Fibroblast of upper back skin (primary cell): Measurements from ENCODE around the gene MREG.
A peak's percentile ranks its signal among the peaks of the same experiment; 100 is the strongest.

Source experiments
- DNase-seq: peaks from one replicate; pipeline ENCODE4 v3.0.0-alpha.2; 2013

MREG gene, protein sequence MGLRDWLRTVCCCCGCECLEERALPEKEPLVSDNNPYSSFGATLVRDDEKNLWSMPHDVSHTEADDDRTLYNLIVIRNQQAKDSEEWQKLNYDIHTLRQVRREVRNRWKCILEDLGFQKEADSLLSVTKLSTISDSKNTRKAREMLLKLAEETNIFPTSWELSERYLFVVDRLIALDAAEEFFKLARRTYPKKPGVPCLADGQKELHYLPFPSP

DNA sequence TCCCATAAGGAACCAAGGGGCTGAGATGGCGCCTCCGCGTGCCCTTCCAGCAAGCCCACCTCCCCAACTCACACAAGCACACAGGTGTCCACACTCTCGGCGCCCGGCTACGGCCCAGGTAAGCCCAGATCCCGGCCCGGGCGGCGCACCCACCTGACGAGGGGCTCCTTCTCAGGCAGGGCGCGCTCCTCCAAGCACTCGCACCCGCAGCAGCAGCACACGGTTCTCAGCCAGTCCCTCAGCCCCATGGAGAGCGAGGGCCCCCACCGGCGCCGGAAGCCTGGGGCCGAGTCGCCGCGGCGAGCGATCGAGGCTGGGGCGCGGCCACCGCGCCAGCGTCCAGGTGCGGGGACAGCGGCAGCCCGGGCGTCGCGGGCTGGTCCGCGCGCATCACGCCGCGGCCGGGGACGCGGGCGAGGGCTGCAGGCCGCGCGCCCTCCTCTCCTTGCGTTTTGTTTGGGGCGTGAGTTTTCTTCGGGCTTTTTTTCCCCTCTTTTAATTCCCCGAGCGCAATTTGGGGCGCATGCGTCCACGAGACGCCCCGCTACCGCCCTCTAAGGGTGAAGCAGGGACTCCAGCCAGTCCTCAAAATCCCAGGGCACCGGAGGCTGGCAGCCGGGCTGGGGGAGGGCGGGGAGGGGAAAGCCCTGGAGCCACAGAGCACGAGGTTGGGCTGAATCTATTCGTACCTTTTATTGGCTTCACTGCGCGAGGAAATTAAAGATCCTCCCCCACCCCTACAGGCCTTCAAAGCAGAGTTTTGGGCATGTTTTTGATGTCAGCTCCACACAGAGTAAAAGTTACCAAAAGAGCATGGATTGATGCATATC lies at the start of gene MREG:
Gene MREG (minus strand): TSS at position 472 of the 830 bp plus-strand sequence. CDS start 224 bp downstream, at position 248.
- DNase-seq, result peak; percentile 74

DNA sequence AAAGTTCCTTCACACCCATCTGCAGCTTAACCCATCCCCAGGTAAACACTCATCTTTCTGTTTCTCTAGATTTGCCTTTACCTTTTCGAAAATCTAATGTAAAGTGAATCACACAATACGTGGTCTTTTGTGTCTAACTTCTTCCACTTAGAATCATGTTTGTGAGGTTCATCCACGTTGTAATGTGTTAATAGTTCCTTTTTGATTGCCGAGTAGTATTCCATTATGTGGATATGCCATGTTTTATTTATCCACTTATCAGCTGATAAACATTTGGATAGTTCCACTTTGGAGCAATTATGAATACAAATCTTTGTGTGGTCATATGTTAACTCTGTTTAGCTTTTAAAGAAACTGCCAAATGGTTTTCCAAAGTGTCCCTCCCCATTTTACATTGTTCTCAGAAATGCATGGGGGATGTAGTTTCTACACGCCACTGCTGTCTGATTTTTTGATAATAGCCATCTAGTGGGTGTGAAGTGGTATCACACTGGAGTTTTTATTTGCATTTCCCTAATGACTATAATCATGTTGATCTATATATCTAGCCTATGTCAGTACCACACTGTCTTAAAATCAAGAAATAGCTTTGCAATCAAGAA lies 46.0 kb upstream of the MREG start:
- no peak for DNase-seq

DNA sequence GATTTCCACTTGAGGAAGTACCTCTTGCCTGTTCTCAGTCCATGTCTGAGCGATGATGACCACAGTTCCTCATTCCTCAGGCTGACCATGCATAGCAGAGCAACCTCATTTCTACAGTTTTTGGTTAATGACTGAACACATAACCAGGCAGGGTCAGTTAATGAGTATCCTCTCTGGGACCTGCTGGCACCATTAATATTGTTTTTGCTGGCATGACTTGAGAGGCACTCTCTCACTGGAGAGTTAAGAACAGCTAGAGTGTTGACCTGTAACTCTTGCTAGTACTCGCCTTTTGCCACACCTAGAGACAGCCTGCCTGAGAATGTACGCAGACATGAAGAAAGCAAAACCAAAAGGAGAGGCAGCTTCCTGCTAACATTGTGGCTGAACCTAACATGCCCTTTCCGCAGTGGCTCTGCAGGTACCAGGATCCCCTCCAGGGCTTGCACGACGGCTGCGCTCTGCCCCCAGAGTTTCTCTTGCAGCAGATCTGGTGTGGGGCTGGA lies 44.4 kb upstream of the MREG start:
- peak; percentile 67 for DNase-seq

DNA sequence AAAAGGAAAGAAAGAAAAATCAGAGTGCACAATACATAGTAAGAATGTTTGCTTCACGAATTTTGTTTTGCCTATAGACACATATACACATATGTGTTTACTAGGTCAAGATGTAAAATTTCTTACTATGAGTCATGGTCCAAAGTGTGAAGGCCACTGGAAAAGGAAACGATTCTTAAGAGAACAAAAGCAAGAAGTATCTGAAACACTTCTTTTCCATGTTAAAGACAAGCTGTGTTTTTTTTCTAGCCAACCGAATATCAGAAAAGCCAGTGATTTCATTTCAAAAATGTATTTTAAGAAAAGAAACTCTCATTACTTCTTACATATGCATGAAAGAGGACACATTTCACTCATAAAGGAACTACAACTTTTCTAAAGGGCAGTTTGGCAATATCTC lies 43.4 kb upstream of the MREG start:
- no peak for DNase-seq

DNA sequence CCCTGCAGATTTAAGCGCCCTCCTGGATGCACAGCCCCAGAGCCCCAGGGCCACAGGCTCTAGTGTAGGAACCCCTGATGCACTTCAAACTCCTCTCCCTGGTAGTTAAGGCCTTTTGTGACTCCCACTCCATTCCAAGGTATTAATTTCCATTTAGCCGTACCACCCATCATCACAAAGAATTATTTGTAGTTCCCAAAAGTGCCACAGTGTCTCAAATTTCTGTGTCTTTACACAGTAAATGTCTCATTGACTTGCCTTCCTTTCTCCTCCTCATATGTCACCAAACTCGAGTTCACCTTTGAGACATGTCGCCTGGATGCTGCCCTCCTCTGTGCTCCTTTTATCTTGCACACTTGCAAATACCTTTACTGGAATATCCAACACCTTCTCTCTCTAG lies 42.3 kb upstream of the MREG start:
- DNase-seq, result no peak

DNA sequence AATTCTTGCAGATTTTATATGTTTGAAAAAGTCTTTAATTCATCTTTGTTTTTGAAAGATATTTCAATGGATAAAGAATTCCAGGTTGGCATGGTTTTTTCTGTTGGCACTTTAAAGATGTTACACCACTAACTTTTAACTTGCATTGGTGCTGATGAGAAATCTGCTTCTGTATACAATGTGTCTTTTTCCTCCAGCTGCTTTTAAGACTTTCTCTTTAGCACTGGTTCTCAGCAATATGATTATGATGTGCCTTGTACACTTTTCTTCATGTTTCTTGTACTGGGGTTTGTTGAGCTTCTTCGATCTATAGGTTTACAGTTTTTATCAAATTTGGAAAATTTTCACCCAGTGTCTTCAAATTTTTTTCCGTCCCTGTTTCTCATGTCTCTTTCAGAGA lies 39.1 kb upstream of the MREG start:
- no peak for DNase-seq

DNA sequence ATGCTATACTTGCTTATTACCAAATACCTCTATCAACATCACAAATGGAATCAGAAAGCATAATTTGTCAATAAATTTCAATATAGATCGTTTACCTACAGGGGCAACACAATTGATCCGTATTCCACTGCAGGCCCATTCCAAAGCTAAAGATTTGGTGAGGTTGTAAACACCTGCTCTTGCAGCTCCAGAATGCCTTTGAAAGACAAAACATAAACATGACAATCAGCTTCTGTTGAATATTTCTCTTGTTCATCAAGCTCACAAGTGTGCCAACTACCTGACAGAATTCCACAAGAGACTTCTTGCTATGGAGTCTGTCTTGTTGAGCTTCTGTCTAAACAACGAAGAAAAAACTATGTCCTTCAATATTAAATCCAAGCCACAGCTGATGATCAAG lies 38.0 kb upstream of the MREG start:
- DNase-seq, result no peak

DNA sequence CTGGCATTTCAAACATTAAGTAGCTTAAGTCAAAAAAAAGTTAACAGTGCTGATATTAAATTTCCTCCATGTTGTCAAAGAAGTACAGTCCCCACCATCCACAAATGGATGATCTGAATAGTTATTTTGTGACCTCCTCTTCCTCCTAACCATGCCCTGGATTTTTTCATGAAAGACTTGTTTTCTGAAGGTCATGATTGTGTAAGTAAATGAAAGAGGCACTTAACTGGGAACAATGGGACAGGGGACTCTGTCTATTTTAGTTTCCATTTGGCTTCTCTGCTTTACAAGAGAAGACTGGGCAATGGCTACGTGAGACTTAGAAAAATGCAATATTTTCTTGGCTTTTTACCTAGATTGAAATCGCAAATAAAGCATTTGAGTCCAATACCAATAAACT lies 36.1 kb upstream of the MREG start:
- no peak for DNase-seq

DNA sequence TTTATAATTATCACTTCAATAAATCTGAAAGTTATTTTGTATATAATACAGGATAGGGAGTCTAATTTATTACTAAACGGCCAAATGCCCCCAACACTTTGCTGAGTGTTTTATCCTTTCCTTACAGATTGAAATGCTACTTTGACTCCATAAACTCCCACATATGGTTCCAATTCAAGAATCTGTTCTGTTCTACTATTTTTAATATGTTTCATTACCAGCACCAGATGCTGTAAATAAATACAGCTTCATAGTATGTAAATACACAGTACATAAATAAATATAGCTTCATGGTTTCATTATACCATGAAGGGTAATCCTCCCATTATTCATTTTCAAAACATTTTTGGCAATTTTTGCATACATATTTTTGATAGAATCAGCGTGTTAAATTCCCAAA lies 34.0 kb upstream of the MREG start:
- no peak for DNase-seq

DNA sequence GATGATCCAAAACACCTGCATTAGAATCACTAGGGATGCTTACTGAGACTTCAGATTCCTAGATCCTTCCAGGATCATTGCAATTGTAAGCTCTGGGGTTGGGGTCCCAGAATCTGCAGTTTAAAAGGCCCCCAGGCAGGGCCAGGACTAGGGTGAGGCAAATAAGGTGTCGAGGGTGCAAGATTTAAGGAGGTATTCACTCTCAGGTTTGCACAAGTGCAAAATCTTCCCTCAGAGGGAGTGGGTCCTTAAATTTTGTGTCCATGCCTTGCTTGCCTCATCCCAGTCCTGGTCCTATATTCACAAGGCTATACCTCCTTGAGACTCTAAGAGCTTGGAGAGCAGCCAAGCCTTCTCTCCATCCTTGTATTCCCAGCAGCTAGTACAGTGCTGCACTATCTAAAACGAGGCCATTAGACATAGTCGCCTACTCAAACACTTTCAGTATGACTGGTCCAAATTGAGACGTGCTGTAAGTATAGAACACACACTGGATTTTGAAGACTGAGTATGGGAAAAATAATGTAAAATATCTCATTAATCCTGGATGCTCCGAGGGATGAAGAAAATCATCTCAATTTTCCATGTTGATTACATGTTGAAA lies 31.6 kb upstream of the MREG start:
- no peak for DNase-seq

DNA sequence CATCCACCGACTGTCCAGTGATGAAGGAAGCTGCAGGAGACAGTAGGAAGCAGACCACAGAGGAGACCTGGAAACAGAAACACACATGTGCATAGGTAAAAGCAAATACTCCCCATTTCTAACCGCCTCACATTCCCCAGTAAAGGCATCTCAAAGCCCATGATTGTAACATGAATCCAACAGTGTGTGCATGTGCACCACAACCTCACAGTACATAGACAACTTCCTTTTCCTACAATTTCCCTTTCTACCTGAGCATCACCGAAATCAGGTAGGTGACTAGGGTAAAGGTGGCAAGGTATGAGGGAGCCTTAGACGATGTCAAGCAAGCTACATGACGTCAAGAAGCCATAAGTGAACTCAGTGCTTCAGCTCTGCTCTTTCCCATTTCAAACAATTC lies 30.6 kb upstream of the MREG start:
- DNase-seq, result no peak

DNA sequence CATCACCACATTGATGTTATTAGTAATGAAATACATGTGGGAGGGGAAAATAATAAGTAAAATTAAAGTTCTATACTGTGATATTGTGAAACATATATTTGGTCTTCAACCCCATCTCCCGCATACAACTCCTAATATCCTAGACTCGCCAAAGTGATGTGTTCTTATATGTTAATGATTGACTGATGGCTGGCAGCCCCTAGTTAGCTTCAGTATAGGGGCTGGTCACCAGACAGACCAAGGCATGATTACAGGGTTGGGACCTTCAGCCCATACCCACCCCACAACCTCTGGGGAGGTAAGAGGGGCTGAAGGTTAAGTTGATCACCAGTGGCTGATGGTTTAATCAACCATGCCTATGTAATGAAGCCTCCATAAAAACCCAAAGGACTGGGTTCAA lies 28.1 kb upstream of the MREG start:
- DNase-seq, result no peak

DNA sequence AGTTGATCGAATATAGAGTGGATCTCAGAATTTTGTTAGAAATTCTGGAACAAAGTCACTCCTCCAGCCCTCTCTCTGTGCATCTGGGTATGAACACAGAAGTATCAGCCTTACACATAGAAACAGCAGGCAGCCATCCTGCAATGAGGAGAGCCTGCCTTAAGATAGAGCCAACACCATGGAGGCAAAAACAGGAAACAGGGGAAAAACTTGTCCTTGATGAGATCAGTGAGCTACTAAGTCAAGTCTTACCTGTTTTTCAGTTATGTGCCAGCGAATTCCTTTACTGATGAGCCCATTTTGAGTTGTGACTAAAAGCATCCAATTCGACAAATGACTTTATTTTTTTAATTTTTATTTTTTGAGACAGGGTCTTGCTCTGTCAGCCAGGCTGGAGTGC lies 26.6 kb upstream of the MREG start:
- no peak for DNase-seq

DNA sequence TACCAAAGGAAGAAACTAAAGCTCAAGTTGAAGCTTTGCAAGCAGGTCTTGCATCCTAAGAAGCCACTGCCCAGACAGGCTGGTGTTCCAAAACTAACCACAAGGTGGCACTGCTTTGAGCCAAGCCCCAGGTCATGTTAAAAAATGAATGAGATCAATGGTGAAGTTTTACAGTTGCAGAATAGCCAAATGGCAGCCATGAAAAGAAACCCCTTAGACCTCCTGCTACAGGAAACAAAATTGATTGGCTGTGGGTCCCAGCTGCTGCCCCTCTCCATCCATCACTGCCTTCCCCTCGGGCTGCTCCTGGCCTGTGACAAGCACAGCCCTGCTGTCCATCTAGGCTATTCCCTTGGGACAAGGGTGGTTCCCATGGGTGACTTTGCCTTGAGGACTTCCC lies 20.7 kb upstream of the MREG start:
- peak; percentile 63 for DNase-seq

DNA sequence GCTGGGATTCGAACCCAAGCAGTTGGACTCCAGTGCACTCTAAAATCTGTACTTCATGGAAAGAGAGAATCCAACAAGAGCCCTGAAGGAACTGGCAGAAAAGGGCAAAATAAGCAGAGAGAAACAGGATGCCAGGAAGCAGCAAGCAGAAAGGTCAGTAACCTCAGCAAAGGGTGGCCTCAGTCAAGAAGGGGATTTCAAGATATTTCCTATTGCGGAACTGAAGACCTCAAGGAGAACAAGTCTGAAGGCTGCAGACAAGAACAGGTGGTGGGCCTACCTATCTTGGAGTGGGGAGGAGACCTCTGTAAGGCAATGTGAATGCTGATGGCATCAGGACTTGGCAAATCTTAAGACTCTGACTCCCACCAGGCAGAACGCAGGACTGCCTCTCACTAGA lies 20.1 kb upstream of the MREG start:
- no peak for DNase-seq

DNA sequence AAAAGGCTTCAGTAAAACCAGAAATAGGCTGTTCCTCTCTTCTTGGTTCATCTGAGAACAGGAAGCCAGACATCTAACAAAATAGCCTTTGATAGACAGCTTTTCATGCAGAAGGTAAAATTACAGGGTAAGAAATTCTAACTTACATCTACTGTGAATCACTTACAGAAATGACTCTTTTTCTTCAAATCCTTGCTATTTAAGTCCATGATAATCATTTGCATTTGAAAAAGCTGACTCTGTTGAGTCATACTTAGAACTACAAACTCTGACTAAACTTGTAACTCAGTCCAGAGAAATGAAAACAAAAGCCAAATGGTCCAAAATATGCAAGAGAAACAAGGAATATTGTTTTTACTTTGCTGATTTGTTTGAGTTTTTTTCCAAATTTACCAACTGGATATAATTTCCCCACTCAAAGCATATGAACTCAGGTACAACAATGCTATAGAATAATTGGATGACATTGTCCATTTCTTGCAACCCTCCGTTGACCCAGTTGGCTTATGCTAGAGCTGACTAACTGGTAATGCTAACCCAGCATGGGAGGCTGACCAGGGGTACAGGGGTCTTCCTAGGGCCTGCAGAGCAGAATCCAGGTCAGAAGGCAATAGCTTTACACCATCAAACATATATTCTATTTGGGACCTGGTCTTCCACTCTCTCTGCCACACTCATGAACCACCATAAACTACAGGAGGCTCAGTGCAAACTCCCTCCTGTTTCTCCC lies 18.8 kb upstream of the MREG start:
- peak; percentile 83 for DNase-seq

DNA sequence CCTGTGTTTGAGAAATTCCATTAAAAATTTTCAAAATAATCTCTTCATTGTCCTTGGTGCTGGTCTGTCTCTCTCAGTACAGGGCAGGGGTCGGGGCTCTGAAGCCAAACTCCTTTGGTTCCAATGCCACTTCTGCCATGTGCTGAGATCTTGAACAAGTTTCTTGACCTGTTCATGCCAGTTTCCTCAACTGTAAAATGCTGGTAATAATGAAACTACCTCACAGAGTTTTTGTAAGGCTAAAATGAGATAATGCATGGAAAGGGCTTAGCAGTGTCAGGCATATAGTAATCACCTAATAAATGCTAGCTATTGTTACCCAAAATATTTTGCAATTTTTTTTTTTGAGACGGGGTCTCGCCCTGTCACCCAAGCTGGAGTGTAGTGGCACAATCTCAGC lies 16.9 kb upstream of the MREG start:
- no peak for DNase-seq

DNA sequence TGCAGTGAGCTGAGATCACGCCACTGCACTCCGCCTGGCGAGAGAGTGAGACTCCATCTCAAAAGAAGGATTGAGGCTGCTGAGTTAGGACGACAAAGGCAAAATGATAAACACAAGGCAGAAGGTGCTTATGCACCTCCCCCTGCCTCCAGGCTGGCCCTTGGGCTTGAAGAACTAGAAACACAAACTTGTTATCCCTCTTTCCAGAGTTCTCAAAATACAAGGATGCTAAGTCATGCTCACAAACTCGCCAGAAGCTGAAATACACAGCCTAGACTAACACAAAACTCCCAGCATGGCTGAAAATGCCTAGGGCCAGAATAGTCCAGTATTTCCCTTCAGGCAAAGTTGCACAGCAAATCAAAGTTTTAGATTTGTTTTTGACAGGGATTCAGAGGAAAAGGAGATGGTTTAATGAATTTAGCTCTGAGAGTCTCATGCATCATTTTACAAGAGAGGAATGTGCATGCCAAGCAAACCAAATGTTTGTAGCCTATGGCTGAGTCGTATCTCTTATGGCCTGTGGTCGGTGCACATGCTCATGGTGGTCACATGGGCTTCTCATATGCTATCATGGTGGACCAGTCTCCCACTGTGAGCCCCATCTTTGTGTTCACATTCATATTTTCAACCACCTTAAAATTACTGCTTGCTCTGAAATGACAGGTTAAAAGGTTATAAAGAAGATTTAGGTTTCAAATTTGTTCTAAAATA lies 16.2 kb upstream of the MREG start:
- DNase-seq, result peak; percentile 72

DNA sequence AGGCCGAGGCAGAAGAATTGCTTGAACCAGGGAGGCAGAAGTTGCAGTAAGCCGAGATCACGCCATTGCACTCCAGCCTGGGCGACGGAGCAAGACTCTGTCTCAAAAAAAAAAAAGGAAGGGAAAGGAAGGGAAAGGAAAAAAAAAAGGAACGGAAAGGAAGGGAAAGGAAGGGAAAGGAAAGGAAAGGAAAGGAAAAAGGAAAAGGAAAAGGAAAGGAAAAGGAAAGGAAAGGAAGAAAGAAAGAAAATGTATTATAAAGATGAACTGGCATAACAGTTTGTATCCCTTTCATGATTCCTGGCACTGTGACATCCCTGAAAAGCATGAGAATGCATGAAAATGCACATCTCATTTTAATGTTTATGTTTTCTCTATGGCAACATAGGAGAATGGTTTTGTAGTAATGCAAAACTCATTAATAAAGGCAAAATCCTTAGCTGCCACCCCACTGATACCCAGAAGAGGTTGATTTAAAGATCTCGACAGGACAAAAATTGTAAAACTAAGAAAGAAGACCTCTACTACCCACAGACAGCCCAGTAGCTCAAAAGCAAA lies 11.5 kb upstream of the MREG start:
- DNase-seq, result no peak

DNA sequence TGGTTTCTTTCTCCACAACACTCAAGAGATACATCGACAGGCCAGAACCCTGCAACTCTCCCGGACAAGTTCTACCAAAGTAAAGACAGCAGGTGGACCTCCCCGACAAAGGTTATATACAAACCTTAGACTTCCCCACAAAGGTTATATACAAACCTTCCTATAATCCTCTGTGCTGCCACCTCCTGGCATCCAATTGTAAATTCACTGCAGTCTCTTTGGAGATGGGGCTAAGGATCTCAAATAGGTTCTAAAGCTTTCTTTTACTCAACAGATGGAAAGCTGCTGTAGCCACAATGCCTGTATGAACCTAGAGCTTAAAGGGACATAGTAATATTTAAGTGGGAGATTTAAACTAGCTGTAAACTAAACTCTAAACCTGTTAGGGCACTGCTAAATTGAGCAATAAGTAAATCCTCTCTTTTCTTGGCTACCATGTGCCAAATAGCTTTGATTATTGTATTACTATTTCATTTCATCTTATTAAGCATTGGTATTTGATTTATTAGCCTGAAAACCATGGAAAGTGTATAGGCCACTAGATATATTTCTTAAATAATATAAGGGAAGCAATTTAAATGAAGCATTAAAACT lies 9.8 kb upstream of the MREG start:
- DNase-seq, result peak; percentile 38

DNA sequence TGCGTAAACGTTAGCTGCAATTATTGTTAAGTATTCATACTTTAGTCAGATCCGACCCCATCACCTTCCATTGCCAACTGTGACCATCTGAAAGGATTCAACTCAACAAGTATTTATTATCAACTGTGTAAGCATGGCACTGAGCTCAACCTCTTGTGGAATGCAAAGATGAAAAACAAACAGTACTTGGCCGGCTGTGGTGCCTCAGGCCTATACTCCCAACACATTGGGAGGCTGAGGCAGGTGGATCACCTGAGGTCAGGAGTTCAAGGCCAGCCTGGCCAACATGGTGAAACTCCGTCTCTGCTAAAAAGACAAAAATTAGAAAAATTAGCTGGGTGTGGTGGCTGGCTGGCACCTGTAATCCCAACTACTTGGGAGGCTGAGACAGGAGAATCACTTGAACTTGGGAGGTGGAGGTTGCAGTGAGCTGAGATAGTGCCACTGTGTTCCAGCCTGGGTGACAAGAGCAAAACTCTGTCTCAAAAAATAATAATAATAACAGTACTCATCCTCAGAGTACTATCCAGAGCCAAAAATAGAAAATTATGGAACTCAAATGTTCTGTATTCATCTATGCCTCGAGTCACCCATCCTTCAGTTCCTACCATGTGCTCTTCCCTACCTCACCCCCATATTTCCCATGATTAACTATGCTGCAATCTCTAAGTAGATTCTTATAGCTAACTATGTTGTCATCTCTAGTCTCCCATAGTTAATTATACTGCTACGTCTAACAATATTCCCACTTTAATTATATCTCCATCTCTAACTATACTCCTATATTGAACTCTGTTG lies 8.6 kb upstream of the MREG start:
- DNase-seq, result no peak
